H9 (cell line): Measurements from ENCODE around the gene KLC1. TPM values are rescaled to one million over a fixed set of nuclear protein-coding genes. Genes with fewer than 3 reads are reported as not detected.
A peak's percentile ranks its signal among the peaks of the same experiment; 100 is the strongest.

ENCODE experiments used
- DNase-seq: peaks from one replicate; pipeline ENCODE4 v3.0.0-alpha.2; 2017
- H2AFZ ChIP-seq: one replicate; pipeline ENCODE4 v1.6.1; 2013; ENCODE audit warnings: mild to moderate bottlenecking, low read length, control low read depth, moderate library complexity
- H2AK5ac ChIP-seq: 2 replicates; pipeline ENCODE4 v1.6.1; 2013; ENCODE audit warnings: low read length, control low read depth, mixed read lengths; ENCODE audit not compliant: insufficient read length
- H2BK120ac ChIP-seq: one replicate; pipeline ENCODE4 v1.6.1; 2013; ENCODE audit warnings: low read depth, mild to moderate bottlenecking, low read length, control low read depth, inconsistent platforms; ENCODE audit not compliant: poor library complexity, severe bottlenecking
- H2BK12ac ChIP-seq: 2 replicates; pipeline ENCODE4 v1.6.1; 2013; ENCODE audit warnings: low read length, control low read depth, mixed read lengths, low read depth; ENCODE audit not compliant: insufficient read length
- H2BK15ac ChIP-seq: 2 replicates; pipeline ENCODE4 v1.6.1; 2013; ENCODE audit warnings: low read depth, low read length, control low read depth
- H2BK20ac ChIP-seq: one replicate; pipeline ENCODE4 v1.6.1; 2013; ENCODE audit warnings: low read depth, mild to moderate bottlenecking, low read length, control low read depth, inconsistent platforms; ENCODE audit not compliant: poor library complexity, severe bottlenecking
- H2BK5ac ChIP-seq: 2 replicates; pipeline ENCODE4 v1.6.1; 2013; ENCODE audit warnings: low read length, control low read depth, mixed read lengths; ENCODE audit not compliant: insufficient read length
- H3K14ac ChIP-seq: 2 replicates; pipeline ENCODE4 v1.6.1; 2013; ENCODE audit warnings: low read length, control low read depth; ENCODE audit not compliant: insufficient read depth
- H3K18ac ChIP-seq: 2 replicates; pipeline ENCODE4 v1.6.1; 2013; ENCODE audit warnings: low read depth, mild to moderate bottlenecking, mixed read lengths, low read length, control low read depth; ENCODE audit not compliant: insufficient read length
- H3K23ac ChIP-seq: 2 replicates; pipeline ENCODE4 v1.6.1; 2013; ENCODE audit warnings: low read length, control low read depth, mixed read lengths, low read depth; ENCODE audit not compliant: insufficient read length
- H3K23me2 ChIP-seq: 2 replicates; pipeline ENCODE4 v1.6.1; 2013; ENCODE audit warnings: low read depth, mild to moderate bottlenecking, mixed read lengths, low read length, control low read depth; ENCODE audit not compliant: insufficient read length, poor library complexity, severe bottlenecking
- H3K27ac ChIP-seq: 2 replicates; pipeline ENCODE4 v1.5.1; 2013; ENCODE audit warnings: low read length, control low read depth, mixed read lengths, low read depth; ENCODE audit not compliant: insufficient read length
- H3K27me3 ChIP-seq: 2 replicates; pipeline ENCODE4 v1.6.1; 2013; ENCODE audit warnings: low read length, control low read depth, inconsistent platforms; ENCODE audit not compliant: insufficient read depth
- H3K4ac ChIP-seq: 2 replicates; pipeline ENCODE4 v1.6.1; 2013; ENCODE audit warnings: low read depth, mild to moderate bottlenecking, control low read depth, inconsistent platforms, low read length, moderate library complexity
- H3K4me1 ChIP-seq: 2 replicates; pipeline ENCODE4 v1.6.1; 2013; ENCODE audit warnings: low read length, control low read depth, inconsistent platforms; ENCODE audit not compliant: insufficient read depth
- H3K4me2 ChIP-seq: 2 replicates; pipeline ENCODE4 v1.6.1; 2013; ENCODE audit warnings: low read length, control low read depth, mixed read lengths; ENCODE audit not compliant: insufficient read length, insufficient read depth
- H3K56ac ChIP-seq: 2 replicates; pipeline ENCODE4 v1.6.1; 2013; ENCODE audit warnings: low read depth, mild to moderate bottlenecking, mixed read lengths, low read length, control low read depth; ENCODE audit not compliant: insufficient read length
- H3K79me1 ChIP-seq: 2 replicates; pipeline ENCODE4 v1.6.1; 2013; ENCODE audit warnings: low read depth, mild to moderate bottlenecking, moderate library complexity, low read length, control low read depth, inconsistent platforms; ENCODE audit not compliant: insufficient read depth, poor library complexity, severe bottlenecking
- H3K79me2 ChIP-seq: 2 replicates; pipeline ENCODE4 v1.6.1; 2013; ENCODE audit warnings: low read length, control low read depth, inconsistent platforms; ENCODE audit not compliant: insufficient read depth
- H3K9ac ChIP-seq: 2 replicates; pipeline ENCODE4 v1.6.1; 2013; ENCODE audit warnings: low read length, control low read depth, mixed read lengths; ENCODE audit not compliant: insufficient read length; ENCODE audit errors: extremely low read depth
- H3K9me3 ChIP-seq: one replicate; pipeline ENCODE4 v1.6.1; 2013; ENCODE audit warnings: low read depth, low read length, inconsistent platforms; ENCODE audit not compliant: control insufficient read depth
- H3T11ph ChIP-seq: one replicate; pipeline ENCODE4 v1.6.1; 2013; ENCODE audit warnings: mild to moderate bottlenecking, low read length, control low read depth, inconsistent platforms
- H4K20me1 ChIP-seq: one replicate; pipeline ENCODE4 v1.6.1; 2013; ENCODE audit not compliant: control insufficient read depth, insufficient read length, insufficient read depth
- H4K5ac ChIP-seq: 2 replicates; pipeline ENCODE4 v1.6.1; 2013; ENCODE audit warnings: low read depth, mild to moderate bottlenecking, mixed read lengths, low read length, control low read depth; ENCODE audit not compliant: insufficient read length
- H4K8ac ChIP-seq: replicated peaks from 2 replicates; pipeline ENCODE4 v1.6.1; 2013; ENCODE audit warnings: low read length, control low read depth, mixed read lengths, low read depth; ENCODE audit not compliant: insufficient read length
- H4K91ac ChIP-seq: 2 replicates; pipeline ENCODE4 v1.6.1; 2013; ENCODE audit warnings: low read depth, mild to moderate bottlenecking, moderate library complexity, mixed read lengths, low read length, control low read depth; ENCODE audit not compliant: insufficient read length
- H3K27ac Mint-ChIP-seq, 3 experiments: 2 replicates in 2 of 3; 3 replicates in 1 of 3; pipeline ENCODE4 v1.8.0; 2020 to 2021; ENCODE audit warnings: mixed read lengths in 3 of 3, mild to moderate bottlenecking in 1 of 3, moderate library complexity in 1 of 3
- H3K27me3 Mint-ChIP-seq: 2 replicates; pipeline ENCODE4 v1.8.0; 2021; ENCODE audit warnings: low read depth, mild to moderate bottlenecking, moderate library complexity, mixed read lengths
- H3K36me3 Mint-ChIP-seq, 3 experiments: 2 replicates in 2 of 3; 3 replicates in 1 of 3; pipeline ENCODE4 v1.8.0; 2020 to 2021; ENCODE audit warnings: low read depth in 3 of 3, mixed read lengths in 3 of 3; ENCODE audit not compliant: insufficient read depth in 1 of 3
- H3K4me1 Mint-ChIP-seq, 2 experiments: 2 replicates each; pipeline ENCODE4 v1.8.0; 2020; ENCODE audit warnings: mixed read lengths in 2 of 2
- H3K4me3 Mint-ChIP-seq, 2 experiments: 2 replicates in 1 of 2; 3 replicates in 1 of 2; pipeline ENCODE4 v1.8.0; 2020 to 2021; ENCODE audit warnings: mild to moderate bottlenecking in 2 of 2, mixed read lengths in 2 of 2, moderate library complexity in 1 of 2
- H3K9me3 Mint-ChIP-seq, 2 experiments: 2 replicates in 1 of 2; 3 replicates in 1 of 2; pipeline ENCODE4 v1.8.0; 2020; ENCODE audit warnings: mild to moderate bottlenecking in 2 of 2, mixed read lengths in 2 of 2, moderate library complexity in 1 of 2
- whole genome bisulfite sequencing: extraction: QIAGEN DNeasy Blood & Tissue Kit; methylation state at CpG from one replicate; pipeline ENCODE4 v1.1.7; 2013; ENCODE audit warnings: missing lambda C conversion rate, low lambda C conversion rate, mixed read lengths; ENCODE audit not compliant: insufficient read length; ENCODE audit errors: extremely low coverage; 5-methylcytosine and 5-hydroxymethylcytosine counted together
- total RNA-seq: library from RNA; stranded (reverse); gene quantifications from 2 replicates; pipeline ENCODE4 v1.2.1, GENCODE V29; 2021
- TF ChIP-seq, protein P1 (sequence below): fragments of 200-600 bp; sonication (generic); conservative IDR thresholded peaks from 3 replicates; pipeline ENCODE4 v1.8.0; 2021; ENCODE audit warnings: antibody characterized with exemption, mild to moderate bottlenecking

KLC1 gene
- total RNA-seq, 1 experiment from 2014 or later, result 143 TPM

DNA sequence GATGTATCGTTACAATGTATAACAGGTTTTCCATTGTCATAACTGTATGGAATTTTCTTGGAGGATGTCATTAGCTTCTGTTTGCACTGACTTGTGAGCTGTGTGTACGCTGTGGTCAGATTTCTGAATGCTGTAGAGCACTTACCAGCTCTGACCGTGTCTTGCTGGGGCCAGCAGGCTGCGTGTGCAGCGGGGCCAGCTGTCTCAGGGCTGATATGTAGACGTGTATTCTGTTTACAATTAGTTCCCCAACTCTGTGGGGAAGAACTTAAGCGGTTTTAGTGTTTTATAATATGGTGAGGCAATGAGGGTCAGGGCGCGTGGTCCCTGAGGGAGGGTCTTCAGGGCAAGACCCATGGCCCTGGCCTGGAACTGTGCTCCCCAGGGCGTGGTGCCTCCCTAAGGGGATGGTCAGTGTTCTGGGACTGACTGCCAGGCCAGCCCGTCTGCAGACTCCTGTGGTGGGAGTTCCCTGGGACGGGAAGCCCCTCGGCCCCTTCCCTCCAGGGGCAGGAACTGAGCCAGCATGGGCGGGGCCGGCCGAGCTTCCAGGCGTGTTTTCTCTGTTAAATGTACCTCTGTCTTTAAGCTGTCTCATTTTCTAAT, 67.6 kb downstream of the KLC1 start:
- Histone ChIP-seq H3K23ac (no peak overlapping the region), H2BK5ac (no peak overlapping the region), H3K23me2 (no peaks in the 10 kb centered on the region), H3K4me2 (no peak overlapping the region), H3K14ac (no peak overlapping the region), H2AFZ (no peak overlapping the region), H3K27ac (no peak overlapping the region), H2BK20ac (no peak overlapping the region), H3K27me3 (no peaks in the 10 kb centered on the region), H2BK12ac (no peak overlapping the region), H4K8ac (no peak overlapping the region), H3K9ac (no peak overlapping the region), H3K56ac (no peak overlapping the region), H3K79me2 (no peaks in the 10 kb centered on the region), H4K5ac (no peak overlapping the region), H2BK120ac (no peak overlapping the region), H4K20me1 (peaks cover 3% of the 10 kb centered on the region), H3T11ph (no peak overlapping the region), H3K9me3 (no peaks in the 10 kb centered on the region), H3K4me1 (no peaks in the 10 kb centered on the region), H3K18ac (no peak overlapping the region), H2BK15ac (no peak overlapping the region), H3K79me1 (no peaks in the 10 kb centered on the region), H2AK5ac (no peak overlapping the region), H4K91ac (no peak overlapping the region), H3K4ac (no peak overlapping the region)
- TF ChIP-seq, protein P1, sequence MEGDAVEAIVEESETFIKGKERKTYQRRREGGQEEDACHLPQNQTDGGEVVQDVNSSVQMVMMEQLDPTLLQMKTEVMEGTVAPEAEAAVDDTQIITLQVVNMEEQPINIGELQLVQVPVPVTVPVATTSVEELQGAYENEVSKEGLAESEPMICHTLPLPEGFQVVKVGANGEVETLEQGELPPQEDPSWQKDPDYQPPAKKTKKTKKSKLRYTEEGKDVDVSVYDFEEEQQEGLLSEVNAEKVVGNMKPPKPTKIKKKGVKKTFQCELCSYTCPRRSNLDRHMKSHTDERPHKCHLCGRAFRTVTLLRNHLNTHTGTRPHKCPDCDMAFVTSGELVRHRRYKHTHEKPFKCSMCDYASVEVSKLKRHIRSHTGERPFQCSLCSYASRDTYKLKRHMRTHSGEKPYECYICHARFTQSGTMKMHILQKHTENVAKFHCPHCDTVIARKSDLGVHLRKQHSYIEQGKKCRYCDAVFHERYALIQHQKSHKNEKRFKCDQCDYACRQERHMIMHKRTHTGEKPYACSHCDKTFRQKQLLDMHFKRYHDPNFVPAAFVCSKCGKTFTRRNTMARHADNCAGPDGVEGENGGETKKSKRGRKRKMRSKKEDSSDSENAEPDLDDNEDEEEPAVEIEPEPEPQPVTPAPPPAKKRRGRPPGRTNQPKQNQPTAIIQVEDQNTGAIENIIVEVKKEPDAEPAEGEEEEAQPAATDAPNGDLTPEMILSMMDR, result no peak
- H3K27ac Mint-ChIP-seq, result peak overlapping the region in 2 of 3 experiments; percentile 60 to 70; a peak in 4 of 7 replicates
- H3K9me3 Mint-ChIP-seq, result no peaks in the 10 kb centered on the region; a peak in 1 of 5 replicates
- peaks cover 10 to 13% of the 10 kb centered on the region in 2 experiments; a peak in 3 of 4 replicates for H3K4me1 Mint-ChIP-seq
- WGBS, result no CpG with 5 or more reads among the region's 17 CpGs
- peaks cover 2 to 38% (median 24%) of the 10 kb centered on the region in 3 experiments; a peak in 6 of 7 replicates for H3K36me3 Mint-ChIP-seq
- H3K4me3 Mint-ChIP-seq, result no peak overlapping the region
- no peak for DNase-seq
- peaks cover 1% of the 10 kb centered on the region; the same call in 1 of the 2 replicates for H3K27me3 Mint-ChIP-seq
